SK-N-SH treated with all-trans-retinoic acid at 6 μM for 48 hours (cell line): ENCODE measurements around the gene MICOS13.

ENCODE experiments used
- ISL1 ChIP-seq: fragments of 250-450 bp; sonication (Bioruptor Pico); IDR thresholded peaks from 2 replicates; pipeline ENCODE4 v2.1.2; 2022; ENCODE audit warnings: mild to moderate bottlenecking, moderate library complexity
- TOX ChIP-seq: fragments of 250-450 bp; sonication (Bioruptor Pico); IDR thresholded peaks from 2 replicates; pipeline ENCODE4 v1.8.0; 2021; ENCODE audit warnings: mild to moderate bottlenecking, moderate library complexity, borderline replicate concordance
- ZFP3 ChIP-seq: fragments of 250-450 bp; sonication (Bioruptor Pico); IDR thresholded peaks from 2 replicates; pipeline ENCODE4 v1.5.0; 2020; ENCODE audit warnings: mild to moderate bottlenecking, moderate library complexity
- ZFP30 ChIP-seq: fragments of 450-650 bp; formaldehyde crosslinking; IDR thresholded peaks from 2 replicates; pipeline ENCODE4 v1.5.0; 2022; ENCODE audit warnings: mild to moderate bottlenecking, moderate library complexity

- TF ChIP-seq ISL1 (CRISPR knock-in tag) = no peak
- TF ChIP-seq ZFP30 (CRISPR knock-in tag) = no peak
- no peak for TF ChIP-seq TOX (CRISPR knock-in tag)
- no peak for TF ChIP-seq ZFP3 (CRISPR knock-in tag)
Observed at GRCh38 chr19:5713228-5713627, 32.9 kb upstream of the MICOS13 start.
